GM12892 (cell line): ENCODE measurements around the gene DAGLA.

Source experiments
- POLR2A ChIP-seq: IDR thresholded peaks from 2 replicates; pipeline ENCODE4 v1.6.1; 2011; ENCODE audit warnings: low read depth, low read length, control low read depth
- POLR2AphosphoS5 ChIP-seq: IDR thresholded peaks from 2 replicates; pipeline ENCODE4 v1.6.1; 2011; ENCODE audit warnings: low read depth, low read length, control low read depth

DNA sequence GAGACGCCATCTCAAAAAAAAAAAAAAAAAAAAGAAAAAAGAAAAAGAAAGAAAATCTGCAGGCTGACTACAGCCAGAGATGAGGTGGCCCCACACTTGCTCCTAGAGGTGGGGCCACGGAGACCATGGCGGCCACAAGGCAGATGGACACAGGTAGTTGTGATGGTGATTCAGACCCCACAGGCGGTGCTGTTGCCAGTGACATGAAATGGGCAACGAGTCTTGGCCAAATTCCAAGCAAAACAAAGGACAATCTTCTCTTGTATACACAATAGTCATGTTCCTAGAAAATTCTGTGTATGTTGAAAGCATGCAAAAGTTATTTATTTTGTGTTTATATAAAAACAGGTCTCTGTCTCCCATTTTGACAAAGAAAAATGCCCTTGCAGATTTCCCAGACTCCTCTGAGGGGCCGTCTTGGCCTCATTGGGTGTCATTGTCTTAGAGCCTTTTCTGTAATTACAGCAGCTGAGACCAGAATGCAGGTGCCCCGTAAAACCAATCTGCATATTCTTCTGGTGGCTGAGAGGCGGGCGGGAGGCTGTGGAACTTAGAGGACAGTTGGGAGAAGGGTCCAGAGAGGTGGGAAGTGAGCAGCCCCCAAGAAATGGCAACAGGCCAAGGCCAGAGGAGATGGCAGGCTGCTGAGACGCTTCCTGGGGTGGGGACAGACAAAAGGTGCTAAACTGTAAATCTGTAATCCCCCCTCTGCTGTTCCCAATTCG is 22.5 kb upstream of the DAGLA start:
- TF ChIP-seq POLR2A: no peak
- no peak for TF ChIP-seq POLR2AphosphoS5
